ENCODE measurements around the gene MEGF6. TPM values are rescaled to one million over a fixed set of nuclear protein-coding genes. Genes with fewer than 3 reads are reported as not detected.

The MEGF6 gene
- total and polyA plus RNA-seq, 2 donors (not counting 3 experiments of a cell fraction or from before 2014, with no cell fraction given), result 22.5 to 63.7 TPM

DNA sequence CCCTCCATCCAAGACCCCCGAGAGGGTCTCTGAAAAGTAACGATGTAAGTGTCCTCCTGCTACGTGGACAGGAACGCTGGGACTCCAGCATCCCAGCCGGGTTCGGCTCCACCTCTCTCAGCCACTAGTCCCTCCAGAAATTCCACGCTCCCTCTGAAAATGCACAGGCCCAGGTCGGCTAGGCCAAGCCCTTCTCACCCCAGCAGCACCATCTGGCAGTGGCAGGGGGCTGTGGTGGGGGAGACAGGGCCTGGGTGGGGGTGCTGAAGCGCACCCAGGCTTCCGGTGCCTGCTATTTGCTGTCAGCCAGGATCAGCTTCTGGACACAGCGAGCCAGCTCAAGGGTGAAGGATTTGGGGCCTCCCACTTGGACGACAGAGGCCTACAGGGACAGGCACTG is 83.5 kb downstream of the MEGF6 start:
- Histone ChIP-seq H3K9me1 (replicated peaks; ENCODE audit: control insufficient read depth, extremely low read depth, insufficient read depth, low read length) (no peaks in the 10 kb centered on the region), H3K9ac (replicated peaks; ENCODE audit: extremely low read depth, insufficient read depth, low read length) (no peak overlapping the region), H3K27ac (ENCODE audit: insufficient read depth, low read depth, low read length) (no peak overlapping the region), H3K4me3 (replicated peaks in 1 of 3; ENCODE audit: insufficient read depth in 1 of 3, low read depth in 1 of 3, low read length in 3 of 3) (no peak overlapping the region), H3K9me3 (replicated peaks; ENCODE audit: control insufficient read depth, insufficient read depth, low read length) (no peaks in the 10 kb centered on the region), H3K79me2 (ENCODE audit: control insufficient read depth, insufficient read depth, low read length) (peaks cover 4% of the 10 kb centered on the region), H3K4me2 (ENCODE audit: insufficient read depth, low read length) (no peak overlapping the region), H3K27me3 (ENCODE audit: control insufficient read depth in 2 of 2, insufficient read depth in 2 of 2, low read length in 2 of 2) (no peaks in the 10 kb centered on the region), H3K4me1 (ENCODE audit: control insufficient read depth, extremely low read depth, insufficient read depth, low read length) (peaks cover 11% of the 10 kb centered on the region), H4K20me1 (replicated peaks; ENCODE audit: control insufficient read depth, extremely low read depth, insufficient read depth, low read length) (no peaks in the 10 kb centered on the region), H2AFZ (ENCODE audit: low read depth, low read length) (no peak overlapping the region), H3K36me3 (ENCODE audit: control insufficient read depth in 2 of 2, extremely low read depth in 1 of 2, insufficient read depth in 2 of 2, low read length in 2 of 2) (no peaks in the 10 kb centered on the region)
- dilution Hi-C loops (cut with MboI; ENCODE audit: extremely low pct_ligation_motif_present, low sequenced_read_pairs) (no loop called here), intact Hi-C loops (cut with micrococcal nuclease) (no loop called here)
- no TSS peak for BruUV-seq (replicated peaks)
- TF ChIP-seq EZH2 (IDR thresholded peaks at IDR 0.05; ENCODE audit: borderline replicate concordance, low read depth, low read length, severe bottlenecking) (no peak), JUN (IDR thresholded peaks at IDR 0.05; ENCODE audit: borderline replicate concordance, insufficient read depth, insufficient read length, low read depth) (no peak), MYC (IDR thresholded peaks at IDR 0.05; ENCODE audit: low read depth, low read length) (no peak)
- TF ChIP-seq, protein P1, sequence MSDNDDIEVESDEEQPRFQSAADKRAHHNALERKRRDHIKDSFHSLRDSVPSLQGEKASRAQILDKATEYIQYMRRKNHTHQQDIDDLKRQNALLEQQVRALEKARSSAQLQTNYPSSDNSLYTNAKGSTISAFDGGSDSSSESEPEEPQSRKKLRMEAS (IDR thresholded peaks at IDR 0.05; ENCODE audit: insufficient read depth, insufficient read length), result no peak
- TF ChIP-seq, protein P2, sequence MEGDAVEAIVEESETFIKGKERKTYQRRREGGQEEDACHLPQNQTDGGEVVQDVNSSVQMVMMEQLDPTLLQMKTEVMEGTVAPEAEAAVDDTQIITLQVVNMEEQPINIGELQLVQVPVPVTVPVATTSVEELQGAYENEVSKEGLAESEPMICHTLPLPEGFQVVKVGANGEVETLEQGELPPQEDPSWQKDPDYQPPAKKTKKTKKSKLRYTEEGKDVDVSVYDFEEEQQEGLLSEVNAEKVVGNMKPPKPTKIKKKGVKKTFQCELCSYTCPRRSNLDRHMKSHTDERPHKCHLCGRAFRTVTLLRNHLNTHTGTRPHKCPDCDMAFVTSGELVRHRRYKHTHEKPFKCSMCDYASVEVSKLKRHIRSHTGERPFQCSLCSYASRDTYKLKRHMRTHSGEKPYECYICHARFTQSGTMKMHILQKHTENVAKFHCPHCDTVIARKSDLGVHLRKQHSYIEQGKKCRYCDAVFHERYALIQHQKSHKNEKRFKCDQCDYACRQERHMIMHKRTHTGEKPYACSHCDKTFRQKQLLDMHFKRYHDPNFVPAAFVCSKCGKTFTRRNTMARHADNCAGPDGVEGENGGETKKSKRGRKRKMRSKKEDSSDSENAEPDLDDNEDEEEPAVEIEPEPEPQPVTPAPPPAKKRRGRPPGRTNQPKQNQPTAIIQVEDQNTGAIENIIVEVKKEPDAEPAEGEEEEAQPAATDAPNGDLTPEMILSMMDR (IDR thresholded peaks at IDR 0.05; ENCODE audit: extremely low read depth in 1 of 2, insufficient read depth in 1 of 2, low read depth in 1 of 2, low read length in 2 of 2), result no peak
- DNase-seq (ENCODE audit: low read depth, low spot score) (no peak), FAIRE-seq (no peak)
- ChIA-PET CTCF (interaction anchor here (1.4 kb wide), 1 partner anchor 11 kb away, joined by 3 read pairs; no protein-coding TSS in a partner anchor), POLR2A (no interaction called here)

All from endothelial cell of umbilical vein (primary cell).